ENCODE data around the gene SH3BGRL2. TPM values are rescaled to one million over a fixed set of nuclear protein-coding genes. Genes with fewer than 3 reads are reported as not detected.

Gene SH3BGRL2
- total and polyA plus RNA-seq, 2 of the 4 experiments (the other 2 are of a cell fraction) = 2.4 to 5.6 TPM

DNA sequence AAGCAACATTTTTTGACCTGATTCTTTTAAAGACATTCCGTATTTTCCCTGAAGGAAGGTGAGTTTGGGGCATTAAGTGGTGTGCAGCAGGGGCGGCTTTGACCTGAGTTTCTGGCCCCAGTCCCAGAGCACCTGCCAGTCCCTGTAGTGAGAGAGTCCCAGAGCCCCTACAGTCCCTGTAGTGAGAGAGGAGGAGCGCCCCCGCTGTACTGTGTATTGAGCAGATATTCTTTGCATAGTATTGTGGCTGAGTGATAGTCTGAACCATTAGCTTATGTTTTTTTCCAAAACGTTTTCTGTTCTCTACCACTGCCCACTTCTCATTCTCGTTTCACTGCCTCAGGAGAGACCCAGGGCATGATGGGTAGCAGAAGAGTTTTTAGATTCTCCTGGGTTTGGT is 17.2 kb upstream of the SH3BGRL2 start:
- H3K9ac ChIP-seq (ENCODE audit: low read depth, low read length) = no peak overlapping the region
- intact Hi-C loops (cut with micrococcal nuclease) = no loop called here
- no peaks in the 10 kb centered on the region for H3K9me1 ChIP-seq (ENCODE audit: insufficient read depth, low read length)
- POLR2A ChIA-PET (ENCODE audit: unreplicated experiment) = no interaction called here
- no peaks in the 10 kb centered on the region for H3K27me3 ChIP-seq (ENCODE audit: control insufficient read depth, insufficient read depth, low read length)
- H2BK15ac ChIP-seq (ENCODE audit: low read depth, low read length) = no peak overlapping the region
- no peak overlapping the region for H3K4me2 ChIP-seq (ENCODE audit: low read depth, low read length)
- no peak overlapping the region for H3K18ac ChIP-seq (ENCODE audit: low read depth, low read length)
- dilution Hi-C loops (cut with HindIII; ENCODE audit: low sequenced_read_pairs, unreplicated experiment) = no loop called here
- H4K20me1 ChIP-seq (ENCODE audit: insufficient read depth, low read length) = no peaks in the 10 kb centered on the region
- no peak overlapping the region for H4K8ac ChIP-seq (ENCODE audit: low read depth in 2 of 2, low read length in 2 of 2)
- TF ChIP-seq, protein P1, sequence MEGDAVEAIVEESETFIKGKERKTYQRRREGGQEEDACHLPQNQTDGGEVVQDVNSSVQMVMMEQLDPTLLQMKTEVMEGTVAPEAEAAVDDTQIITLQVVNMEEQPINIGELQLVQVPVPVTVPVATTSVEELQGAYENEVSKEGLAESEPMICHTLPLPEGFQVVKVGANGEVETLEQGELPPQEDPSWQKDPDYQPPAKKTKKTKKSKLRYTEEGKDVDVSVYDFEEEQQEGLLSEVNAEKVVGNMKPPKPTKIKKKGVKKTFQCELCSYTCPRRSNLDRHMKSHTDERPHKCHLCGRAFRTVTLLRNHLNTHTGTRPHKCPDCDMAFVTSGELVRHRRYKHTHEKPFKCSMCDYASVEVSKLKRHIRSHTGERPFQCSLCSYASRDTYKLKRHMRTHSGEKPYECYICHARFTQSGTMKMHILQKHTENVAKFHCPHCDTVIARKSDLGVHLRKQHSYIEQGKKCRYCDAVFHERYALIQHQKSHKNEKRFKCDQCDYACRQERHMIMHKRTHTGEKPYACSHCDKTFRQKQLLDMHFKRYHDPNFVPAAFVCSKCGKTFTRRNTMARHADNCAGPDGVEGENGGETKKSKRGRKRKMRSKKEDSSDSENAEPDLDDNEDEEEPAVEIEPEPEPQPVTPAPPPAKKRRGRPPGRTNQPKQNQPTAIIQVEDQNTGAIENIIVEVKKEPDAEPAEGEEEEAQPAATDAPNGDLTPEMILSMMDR (conservative IDR thresholded peaks at IDR 0.05; ENCODE audit: low read depth, low read length) = no peak
- TF ChIP-seq, protein P2, sequence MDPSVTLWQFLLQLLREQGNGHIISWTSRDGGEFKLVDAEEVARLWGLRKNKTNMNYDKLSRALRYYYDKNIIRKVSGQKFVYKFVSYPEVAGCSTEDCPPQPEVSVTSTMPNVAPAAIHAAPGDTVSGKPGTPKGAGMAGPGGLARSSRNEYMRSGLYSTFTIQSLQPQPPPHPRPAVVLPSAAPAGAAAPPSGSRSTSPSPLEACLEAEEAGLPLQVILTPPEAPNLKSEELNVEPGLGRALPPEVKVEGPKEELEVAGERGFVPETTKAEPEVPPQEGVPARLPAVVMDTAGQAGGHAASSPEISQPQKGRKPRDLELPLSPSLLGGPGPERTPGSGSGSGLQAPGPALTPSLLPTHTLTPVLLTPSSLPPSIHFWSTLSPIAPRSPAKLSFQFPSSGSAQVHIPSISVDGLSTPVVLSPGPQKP (IDR thresholded peaks at IDR 0.05; ENCODE audit: borderline replicate concordance, low read depth, low read length) = no peak
- TF ChIP-seq MAZ (IDR thresholded peaks at IDR 0.05; ENCODE audit: borderline replicate concordance, low read depth, low read length) (no peak), SMC3 (IDR thresholded peaks at IDR 0.05; ENCODE audit: low read depth, low read length) (no peak), CEBPB (IDR thresholded peaks at IDR 0.05; ENCODE audit: low read depth, low read length) (no peak), MAFK (IDR thresholded peaks at IDR 0.05; ENCODE audit: low read depth, low read length) (no peak), RFX5 (IDR thresholded peaks at IDR 0.05; ENCODE audit: low read depth, low read length) (no peak), CHD1 (IDR thresholded peaks at IDR 0.05; ENCODE audit: low read depth, low read length) (no peak), RCOR1 (IDR thresholded peaks at IDR 0.05; ENCODE audit: insufficient replicate concordance, low read length) (no peak)
- no peak overlapping the region for H3K56ac ChIP-seq (ENCODE audit: extremely low read depth, insufficient read depth, low read length)
- H2BK120ac ChIP-seq (ENCODE audit: low read depth, low read length) = no peak overlapping the region
- no CpG with 5 or more reads among the region's 6 CpGs for WGBS, 2 experiments (ENCODE audit: extremely low coverage in 2 of 2, insufficient read length in 1 of 2)
- CTCF ChIA-PET = interaction anchor here (1.6 kb wide), 1 partner anchor 13 kb away, joined by 4 read pairs; no protein-coding TSS in a partner anchor
- H4K5ac ChIP-seq (ENCODE audit: low read depth, low read length) = no peak overlapping the region
- ATAC-seq (ENCODE audit: low read depth) (no peak), DNase-seq (no peak)
- no peak overlapping the region for H3K27ac ChIP-seq (ENCODE audit: insufficient read depth, low read length)
- no TSS peak for BruUV-seq (replicated peaks)
- H2BK20ac ChIP-seq (ENCODE audit: low read depth, low read length) = no peak overlapping the region
- H3K4me1 ChIP-seq (ENCODE audit: control insufficient read depth, insufficient read depth, low read length) = no peaks in the 10 kb centered on the region
- H2AK5ac ChIP-seq (ENCODE audit: low read depth, low read length) = no peak overlapping the region
- no peak overlapping the region for H2AFZ ChIP-seq (replicated peaks; ENCODE audit: low read length, poor library complexity)
- H3K9me3 ChIP-seq (ENCODE audit: control insufficient read depth, insufficient read depth, low read length) = no peaks in the 10 kb centered on the region
- in situ Hi-C loops (cut with MboI; ENCODE audit: low sequenced_read_pairs) = no loop called here
- no peak overlapping the region for H3K14ac ChIP-seq (replicated peaks; ENCODE audit: low read depth, low read length)
- no peak overlapping the region for H4K91ac ChIP-seq (ENCODE audit: insufficient read depth, low read depth, low read length)
- H3K23ac ChIP-seq (ENCODE audit: low read depth, low read length) = no peak overlapping the region
- H3K36me3 ChIP-seq (ENCODE audit: control insufficient read depth, insufficient read depth, low read length) = no peaks in the 10 kb centered on the region
- no peak overlapping the region for H2BK5ac ChIP-seq (ENCODE audit: low read depth, low read length, poor library complexity, severe bottlenecking)
- H3K4ac ChIP-seq (ENCODE audit: low read depth, low read length) = no peak overlapping the region
- H3K4me3 ChIP-seq (ENCODE audit: insufficient read depth, low read depth, low read length) = no peak overlapping the region
- H3K79me1 ChIP-seq (ENCODE audit: low read depth in 1 of 2, low read length in 2 of 2) = no peaks in the 10 kb centered on the region
- no peak overlapping the region for H2AK9ac ChIP-seq (replicated peaks; ENCODE audit: low read depth, low read length, poor library complexity)

Measured in IMR-90 (cell line).